IMR-90 (cell line): ENCODE measurements around the gene RGS16. TPM values are rescaled to one million over a fixed set of nuclear protein-coding genes. Genes with fewer than 3 reads are reported as not detected.

ENCODE experiments used
- ATAC-seq: fragments of 200-7000 bp; cut with Tn5 transposase; 2 replicates; pipeline ENCODE4 v1.9.1; 2020; ENCODE audit warnings: low read depth, mild to moderate bottlenecking, moderate library complexity
- BruUV-seq: library from RNA; stranded (reverse); fragments of 400-500 nt; replicated peaks from 2 replicates; lab custom pipeline; 2021; lab: Mats Ljungman, UMichigan
- CTCF ChIA-PET: fragments of 300-600 bp; formaldehyde crosslinking; extraction: SDS; loops from one replicate; lab custom pipeline; 2021; ENCODE audit warnings: antibody characterized with exemption; lab: Yijun Ruan, JAX
- POLR2A ChIA-PET: fragments of 300-600 bp; sonication (Branson Sonifier 250); formaldehyde crosslinking; loops from one replicate; lab custom pipeline; 2022; ENCODE audit warnings: antibody characterized with exemption; ENCODE audit not compliant: unreplicated experiment; lab: Charles Lee
- DNase-seq: peaks from one replicate; pipeline ENCODE4 v3.0.0; 2013
- H2AFZ ChIP-seq: replicated peaks from 2 replicates; pipeline ENCODE3; 2013; ENCODE audit warnings: low read length, mild to moderate bottlenecking; ENCODE audit not compliant: poor library complexity
- H2AK5ac ChIP-seq: 2 replicates; pipeline ENCODE4 v1.6.1; 2013; ENCODE audit warnings: low read depth, low read length, inconsistent platforms
- H2AK9ac ChIP-seq: replicated peaks from 2 replicates; pipeline ENCODE3; 2013; ENCODE audit warnings: mild to moderate bottlenecking, low read depth, low read length, moderate library complexity; ENCODE audit not compliant: poor library complexity
- H2BK120ac ChIP-seq: 2 replicates; pipeline ENCODE4 v1.6.1; 2013; ENCODE audit warnings: low read depth, low read length, inconsistent platforms
- H2BK15ac ChIP-seq: 3 replicates; pipeline ENCODE4 v1.6.1; 2013; ENCODE audit warnings: low read depth, low read length, inconsistent platforms
- H2BK20ac ChIP-seq: 2 replicates; pipeline ENCODE4 v1.6.1; 2013; ENCODE audit warnings: low read depth, mild to moderate bottlenecking, inconsistent platforms, low read length, moderate library complexity
- H2BK5ac ChIP-seq: 2 replicates; pipeline ENCODE4 v1.6.1; 2013; ENCODE audit warnings: mild to moderate bottlenecking, low read depth, low read length, inconsistent platforms; ENCODE audit not compliant: poor library complexity, severe bottlenecking
- H3K14ac ChIP-seq: replicated peaks from 2 replicates; pipeline ENCODE4 v1.6.1; 2013; ENCODE audit warnings: low read depth, low read length, inconsistent platforms
- H3K18ac ChIP-seq: 2 replicates; pipeline ENCODE4 v1.6.1; 2013; ENCODE audit warnings: low read depth, low read length, control low read depth
- H3K23ac ChIP-seq: 2 replicates; pipeline ENCODE4 v1.6.1; 2013; ENCODE audit warnings: low read depth, low read length, inconsistent platforms
- H3K27ac ChIP-seq: 2 replicates; pipeline ENCODE4 v1.5.1; 2013; ENCODE audit warnings: mild to moderate bottlenecking, control low read depth, low read length; ENCODE audit not compliant: insufficient read depth
- H3K27me3 ChIP-seq: 2 replicates; pipeline ENCODE4 v1.6.1; 2013; ENCODE audit warnings: low read length; ENCODE audit not compliant: control insufficient read depth, insufficient read depth
- H3K36me3 ChIP-seq: 2 replicates; pipeline ENCODE4 v1.6.1; 2013; ENCODE audit warnings: low read length, mixed read lengths; ENCODE audit not compliant: control insufficient read depth, insufficient read depth
- H3K4ac ChIP-seq: 2 replicates; pipeline ENCODE4 v1.6.1; 2013; ENCODE audit warnings: low read depth, low read length, inconsistent platforms
- H3K4me1 ChIP-seq: 2 replicates; pipeline ENCODE4 v1.6.1; 2013; ENCODE audit warnings: low read length, mixed read lengths; ENCODE audit not compliant: control insufficient read depth, insufficient read depth
- H3K4me2 ChIP-seq: 2 replicates; pipeline ENCODE4 v1.6.1; 2013; ENCODE audit warnings: low read depth, mild to moderate bottlenecking, control low read depth, low read length, moderate library complexity
- H3K4me3 ChIP-seq: 2 replicates; pipeline ENCODE4 v1.5.1; 2013; ENCODE audit warnings: low read depth, mild to moderate bottlenecking, control low read depth, low read length, moderate library complexity; ENCODE audit not compliant: insufficient read depth
- H3K56ac ChIP-seq: 2 replicates; pipeline ENCODE4 v1.6.1; 2013; ENCODE audit warnings: low read length, inconsistent platforms; ENCODE audit not compliant: insufficient read depth; ENCODE audit errors: extremely low read depth
- H3K79me1 ChIP-seq, 2 experiments: 2 replicates each; pipeline ENCODE4 v1.6.1; 2013; ENCODE audit warnings: low read length in 2 of 2, inconsistent platforms in 1 of 2, low read depth in 1 of 2
- H3K9ac ChIP-seq: 2 replicates; pipeline ENCODE4 v1.6.1; 2013; ENCODE audit warnings: low read depth, low read length, control low read depth
- H3K9me1 ChIP-seq: 2 replicates; pipeline ENCODE4 v1.6.1; 2013; ENCODE audit warnings: low read length, inconsistent platforms; ENCODE audit not compliant: insufficient read depth
- H3K9me3 ChIP-seq: 2 replicates; pipeline ENCODE4 v1.6.1; 2013; ENCODE audit warnings: low read length; ENCODE audit not compliant: control insufficient read depth, insufficient read depth
- H4K20me1 ChIP-seq: 2 replicates; pipeline ENCODE4 v1.6.1; 2013; ENCODE audit warnings: low read length, inconsistent platforms; ENCODE audit not compliant: insufficient read depth
- H4K5ac ChIP-seq: 2 replicates; pipeline ENCODE4 v1.6.1; 2013; ENCODE audit warnings: mild to moderate bottlenecking, low read depth, low read length, control low read depth
- H4K8ac ChIP-seq, 2 experiments: 2 replicates each; pipeline ENCODE4 v1.6.1; 2013; ENCODE audit warnings: low read depth in 2 of 2, low read length in 2 of 2, control low read depth in 1 of 2, inconsistent platforms in 1 of 2
- H4K91ac ChIP-seq: 2 replicates; pipeline ENCODE4 v1.6.1; 2013; ENCODE audit warnings: low read depth, low read length, inconsistent platforms; ENCODE audit not compliant: insufficient read depth
- CTCF ChIP-seq: conservative IDR thresholded peaks from 2 replicates; pipeline ENCODE4 v1.5.1; 2012; ENCODE audit warnings: mild to moderate bottlenecking, low read depth, low read length, improper control_type of control experiment
- ELK1 ChIP-seq: fragments of 150-350 bp; IDR thresholded peaks from 2 replicates; pipeline ENCODE4 v1.6.1; 2016; ENCODE audit warnings: low read depth, mild to moderate bottlenecking, low read length, moderate library complexity, borderline replicate concordance
- MAZ ChIP-seq: IDR thresholded peaks from 2 replicates; pipeline ENCODE4 v1.6.1; 2012; ENCODE audit warnings: low read depth, mild to moderate bottlenecking, low read length, improper control_type of control experiment, moderate library complexity, borderline replicate concordance
- WGBS, 2 experiments: methylation state at CpG; one replicate each; pipeline versions ENCODE4 v1.1.5 to v1.1.7; 2013; ENCODE audit warnings: missing lambda C conversion rate in 2 of 2; ENCODE audit not compliant: insufficient read length in 1 of 2; ENCODE audit errors: extremely low coverage in 2 of 2; 5-methylcytosine and 5-hydroxymethylcytosine counted together
- dilution Hi-C: fragments of 300-500 bp; cut with HindIII; formaldehyde crosslinking; loops from one replicate; pipeline ENCODE4 v1.14.3; 2018; ENCODE audit warnings: low sequenced_read_pairs; ENCODE audit not compliant: unreplicated experiment
- in situ Hi-C: fragments of 300-500 bp; cut with MboI; formaldehyde crosslinking; loops from 3 replicates; pipeline ENCODE4 v1.14.3; 2019; ENCODE audit warnings: low sequenced_read_pairs, inconsistent platforms, mixed read lengths
- intact Hi-C: fragments of 100-400 bp; cut with micrococcal nuclease; formaldehyde crosslinking; loops from 2 replicates; pipeline ENCODE4 v1.10.0; 2022
- polyA plus RNA-seq, 3 experiments: library from polyadenylated mRNA; depleted of rRNA; stranded (reverse); fragments of >200 nt; gene quantifications; 2 replicates each; pipeline ENCODE4 v1.2.3, GENCODE V29; 2012; ENCODE audit warnings: low replicate concordance in 1 of 3
- total RNA-seq: library from RNA; depleted of rRNA; stranded (reverse); fragments of >200 nt; gene quantifications from 2 replicates; pipeline ENCODE4 v1.2.3, GENCODE V29; 2012

RGS16 gene
- total and polyA plus RNA-seq, 2 of the 4 experiments (the other 2 are of a cell fraction): 0.15 to 0.18 TPM

GRCh38 chr1:182563095-182563494, 41.1 kb downstream of the RGS16 start:
- Histone ChIP-seq H4K5ac (no peak overlapping the region), H2BK20ac (no peak overlapping the region), H2AFZ (no peak overlapping the region), H3K27me3 (peaks cover 5% of the 10 kb centered on the region), H4K91ac (no peak overlapping the region), H3K79me1 (no peaks in the 10 kb centered on the region), H3K23ac (no peak overlapping the region), H3K4me2 (no peak overlapping the region), H2BK120ac (no peak overlapping the region), H3K9me3 (no peaks in the 10 kb centered on the region), H3K27ac (no peak overlapping the region), H3K18ac (no peak overlapping the region), H3K4ac (no peak overlapping the region), H3K9ac (no peak overlapping the region), H3K14ac (no peak overlapping the region), H2BK5ac (no peak overlapping the region), H4K20me1 (no peaks in the 10 kb centered on the region), H3K4me3 (no peak overlapping the region), H3K36me3 (no peaks in the 10 kb centered on the region), H3K9me1 (no peaks in the 10 kb centered on the region), H3K4me1 (no peaks in the 10 kb centered on the region), H2AK9ac (no peak overlapping the region), H2AK5ac (no peak overlapping the region), H4K8ac (no peak overlapping the region), H3K56ac (no peak overlapping the region), H2BK15ac (no peak overlapping the region)
- dilution Hi-C loops: no loop called here
- intact Hi-C loops: no loop called here
- TF ChIP-seq MAZ (no peak), ELK1 (no peak), CTCF (no peak)
- in situ Hi-C loops: no loop called here
- POLR2A ChIA-PET: no interaction called here
- no TSS peak for BruUV-seq
- DNase-seq (no peak), ATAC-seq (no peak)
- WGBS, 2 experiments: 0% methylated on average over 1 of the region's 4 CpGs; no CpG with 5 or more reads in 1 of the 2 experiments
- CTCF ChIA-PET: no interaction called here
